Thyroid gland (tissue), 4 donors: Measurements from ENCODE around the gene CEMIP2. TPM values are rescaled to one million over a fixed set of nuclear protein-coding genes. Genes with fewer than 3 reads are reported as not detected.

ENCODE experiments used
- DNase-seq, 2 donors: peaks; one replicate each; pipeline ENCODE4 v3.0.0-alpha.2; 2019
- H3K27ac ChIP-seq, 3 donors: fragments of 200-600 bp; sonication (generic); 1 replicate in 2 of 3; 2 replicates in 1 of 3; pipeline ENCODE4 v1.5.1; 2016 to 2019; ENCODE audit warnings: mild to moderate bottlenecking in 1 of 3, moderate library complexity in 1 of 3
- H3K27me3 ChIP-seq: fragments of 200-600 bp; sonication (generic); one replicate; pipeline ENCODE4 v1.5.1; 2019
- H3K36me3 ChIP-seq, 2 donors: fragments of 200-600 bp; sonication (generic); one replicate each; pipeline ENCODE4 v1.5.1; 2016 to 2019
- H3K4me1 ChIP-seq, 2 donors: fragments of 200-600 bp; sonication (generic); one replicate each; pipeline ENCODE4 v1.5.1; 2017 to 2019
- H3K4me3 ChIP-seq, 3 donors: fragments of 200-600 bp; sonication (generic); replicated peaks in 1 of 3; 1 replicate in 2 of 3; 2 replicates in 1 of 3; pipeline ENCODE4 v1.5.1; 2016; ENCODE audit warnings: mild to moderate bottlenecking in 1 of 3
- H3K9me3 ChIP-seq: fragments of 200-600 bp; sonication (generic); one replicate; pipeline ENCODE4 v1.5.1; 2017
- POLR2A ChIP-seq, 2 donors: fragments of 450-650 bp; IDR thresholded peaks; one replicate each; pipeline ENCODE4 v1.6.1; 2017; ENCODE audit warnings: antibody characterized with exemption in 2 of 2, mild to moderate bottlenecking in 2 of 2, moderate library complexity in 1 of 2
- WGBS, 2 donors: methylation state at CpG; one replicate each; pipeline ENCODE4 v1.1.5; 2017; 5-methylcytosine and 5-hydroxymethylcytosine counted together
- intact Hi-C: fragments of 100-400 bp; cut with DNase I; formaldehyde crosslinking; loops from one replicate; pipeline ENCODE4 v1.15.1; 2023
- total RNA-seq, 4 donors: library from RNA; depleted of rRNA; stranded (reverse); fragments of >200 nt; gene quantifications; one replicate each; pipeline ENCODE4 v1.2.3, GENCODE V29; 2016
- TF ChIP-seq, protein P1 (sequence below), 6 experiments: fragments of 200-600 bp in 3 of 6; fragments of 450-650 bp in 3 of 6; sonication (generic) in 3 of 6; IDR thresholded peaks; one replicate each; pipeline ENCODE4 v1.5.1; 2016 to 2019; ENCODE audit warnings: antibody characterized with exemption in 6 of 6, mild to moderate bottlenecking in 2 of 6, inconsistent platforms in 1 of 6, moderate library complexity in 1 of 6

Gene CEMIP2
- total RNA-seq, 4 donors from 2014 or later, result 29.6 to 111 (median 34.0) TPM

DNA sequence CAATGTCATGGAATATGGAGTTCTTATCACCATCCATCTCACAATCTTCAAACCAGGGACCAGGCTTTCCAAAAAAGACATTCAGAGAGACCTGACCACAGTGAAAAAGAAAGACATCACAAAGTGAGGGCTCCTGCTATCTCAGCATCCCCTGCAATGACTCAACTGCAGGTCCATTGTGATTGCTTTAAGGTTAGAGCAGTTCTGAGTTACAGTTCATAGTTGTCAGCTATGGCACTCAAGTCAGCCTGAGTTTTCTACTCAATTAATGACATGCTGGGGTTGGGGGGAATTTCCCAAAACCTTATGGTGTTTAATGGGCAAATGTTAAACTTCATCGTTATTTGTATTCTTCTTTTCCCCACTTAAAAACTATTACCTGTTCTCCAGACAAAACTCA is 58.9 kb downstream of the CEMIP2 start:
- no peak for DNase-seq
- Histone ChIP-seq H3K27me3 (no peaks in the 10 kb centered on the region), H3K36me3 (peaks cover 32 to 37% of the 10 kb centered on the region in 2 donors), H3K27ac (no peak overlapping the region), H3K9me3 (no peaks in the 10 kb centered on the region), H3K4me3 (no peak overlapping the region), H3K4me1 (peaks cover 0 to 6% of the 10 kb centered on the region in 2 donors)
- intact Hi-C loops, result no loop called here
- TF ChIP-seq POLR2A (IDR thresholded peaks at IDR 0.05), result no peak
- TF ChIP-seq, protein P1, sequence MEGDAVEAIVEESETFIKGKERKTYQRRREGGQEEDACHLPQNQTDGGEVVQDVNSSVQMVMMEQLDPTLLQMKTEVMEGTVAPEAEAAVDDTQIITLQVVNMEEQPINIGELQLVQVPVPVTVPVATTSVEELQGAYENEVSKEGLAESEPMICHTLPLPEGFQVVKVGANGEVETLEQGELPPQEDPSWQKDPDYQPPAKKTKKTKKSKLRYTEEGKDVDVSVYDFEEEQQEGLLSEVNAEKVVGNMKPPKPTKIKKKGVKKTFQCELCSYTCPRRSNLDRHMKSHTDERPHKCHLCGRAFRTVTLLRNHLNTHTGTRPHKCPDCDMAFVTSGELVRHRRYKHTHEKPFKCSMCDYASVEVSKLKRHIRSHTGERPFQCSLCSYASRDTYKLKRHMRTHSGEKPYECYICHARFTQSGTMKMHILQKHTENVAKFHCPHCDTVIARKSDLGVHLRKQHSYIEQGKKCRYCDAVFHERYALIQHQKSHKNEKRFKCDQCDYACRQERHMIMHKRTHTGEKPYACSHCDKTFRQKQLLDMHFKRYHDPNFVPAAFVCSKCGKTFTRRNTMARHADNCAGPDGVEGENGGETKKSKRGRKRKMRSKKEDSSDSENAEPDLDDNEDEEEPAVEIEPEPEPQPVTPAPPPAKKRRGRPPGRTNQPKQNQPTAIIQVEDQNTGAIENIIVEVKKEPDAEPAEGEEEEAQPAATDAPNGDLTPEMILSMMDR (IDR thresholded peaks at IDR 0.05), result no peak
- WGBS, 2 donors, result 86 to 100% methylated on average over 1 of the region's 1 CpG

DNA sequence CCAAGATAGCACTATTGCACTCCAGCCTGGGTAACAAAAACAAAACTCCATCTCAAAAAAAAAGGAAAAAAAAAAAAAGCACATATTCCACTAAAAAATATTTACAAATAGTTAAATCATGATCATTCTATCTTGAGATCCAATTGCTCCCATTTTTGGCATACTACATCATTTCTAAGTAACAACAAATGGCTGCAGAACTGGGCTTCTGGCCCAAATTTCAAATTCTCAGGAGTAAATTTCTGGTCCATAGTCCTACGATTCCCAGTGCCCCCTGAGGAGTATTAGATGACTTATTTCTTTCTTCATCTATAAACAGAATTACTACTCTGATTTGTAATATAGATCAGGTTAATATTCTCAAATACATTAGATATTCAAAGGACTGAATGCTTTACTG is 62.1 kb downstream of the CEMIP2 start:
- H3K4me3 ChIP-seq, result no peak overlapping the region
- no peak for DNase-seq
- no peaks in the 10 kb centered on the region for H3K9me3 ChIP-seq
- peaks cover 0 to 15% of the 10 kb centered on the region in 2 donors for H3K4me1 ChIP-seq
- TF ChIP-seq POLR2A (IDR thresholded peaks at IDR 0.05), result no peak
- TF ChIP-seq, protein P1 (IDR thresholded peaks at IDR 0.05), result no peak
- intact Hi-C loops, result no loop called here
- no peaks in the 10 kb centered on the region for H3K27me3 ChIP-seq
- H3K27ac ChIP-seq, result no peak overlapping the region
- WGBS, 2 donors, result 70 to 73% methylated on average over 1 of the region's 1 CpG
- peaks cover 22 to 28% of the 10 kb centered on the region in 2 donors for H3K36me3 ChIP-seq

DNA sequence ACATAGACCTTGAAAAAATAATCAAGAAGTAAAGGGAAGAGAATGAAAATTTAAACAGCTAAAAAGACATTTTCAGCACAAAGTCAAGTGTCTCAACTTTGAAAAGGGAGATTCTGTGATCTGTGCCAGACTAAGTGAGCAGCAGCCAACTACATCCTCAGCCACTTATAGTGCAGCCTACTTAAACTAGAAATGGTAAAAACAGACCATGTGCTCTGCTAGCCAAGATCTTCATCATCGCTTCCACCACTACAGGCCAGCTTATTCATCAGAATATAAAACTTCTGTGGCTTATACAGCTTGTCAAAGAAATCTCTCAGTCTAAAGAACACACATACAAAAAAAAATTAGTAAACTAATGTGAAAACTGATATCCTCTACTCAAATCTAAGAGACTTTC is 63.5 kb downstream of the CEMIP2 start:
- peak; percentile 43 to 44 for DNase-seq
- Histone ChIP-seq H3K27ac (peak overlapping the region in 1 of 3 donors; percentile 3), H3K4me3 (no peak overlapping the region), H3K4me1 (peaks cover 0 to 15% of the 10 kb centered on the region in 2 donors), H3K27me3 (no peaks in the 10 kb centered on the region), H3K9me3 (no peaks in the 10 kb centered on the region), H3K36me3 (peaks cover 18 to 32% of the 10 kb centered on the region in 2 donors)
- intact Hi-C loops, result no loop called here
- WGBS, 2 donors, result 60% methylated on average over 1 of the region's 1 CpG
- no peak for TF ChIP-seq POLR2A (IDR thresholded peaks at IDR 0.05)
- TF ChIP-seq, protein P1 (IDR thresholded peaks at IDR 0.05), result no peak

DNA sequence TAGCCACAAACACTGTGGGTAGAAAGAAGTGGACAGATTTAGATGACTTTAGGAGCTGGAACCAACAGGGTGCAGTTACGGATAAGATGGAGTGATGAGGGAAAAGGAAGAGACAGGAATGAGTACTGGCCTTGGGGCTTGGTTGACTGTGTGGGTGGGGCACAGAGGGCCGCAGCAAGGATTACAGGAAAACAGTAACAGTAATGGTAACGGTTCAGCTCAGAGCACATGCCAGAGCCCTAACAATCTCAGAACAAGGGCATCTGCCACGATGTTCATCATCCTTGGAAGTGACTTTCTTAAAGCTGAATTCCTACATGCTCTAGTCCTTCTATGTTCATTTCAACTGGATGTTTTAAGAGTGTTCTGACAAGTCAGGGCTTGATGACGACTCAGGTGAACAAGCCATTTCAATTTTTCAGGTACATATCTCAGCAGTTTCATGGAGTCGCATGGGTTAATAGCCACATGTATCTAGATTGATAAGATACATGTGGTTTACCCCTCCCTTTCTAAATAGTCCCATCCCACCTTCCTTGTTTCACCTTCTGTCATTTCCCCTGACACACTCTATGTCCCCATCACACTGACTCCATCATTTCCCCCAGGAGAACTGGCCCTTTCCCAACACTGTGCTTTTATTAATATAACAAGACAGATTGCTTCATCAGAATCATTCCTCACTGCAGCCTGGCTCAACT is 65.0 kb downstream of the CEMIP2 start:
- Histone ChIP-seq H3K9me3 (no peaks in the 10 kb centered on the region), H3K36me3 (peaks cover 10 to 23% of the 10 kb centered on the region in 2 donors), H3K4me1 (peaks cover 0 to 15% of the 10 kb centered on the region in 2 donors), H3K27me3 (no peaks in the 10 kb centered on the region), H3K4me3 (no peak overlapping the region), H3K27ac (no peak overlapping the region)
- no peak for DNase-seq
- intact Hi-C loops, result no loop called here
- WGBS, 2 donors, result 95 to 96% methylated on average over 6 of the region's 6 CpGs
- no peak for TF ChIP-seq POLR2A (IDR thresholded peaks at IDR 0.05)
- TF ChIP-seq, protein P1 (IDR thresholded peaks at IDR 0.05), result no peak

DNA sequence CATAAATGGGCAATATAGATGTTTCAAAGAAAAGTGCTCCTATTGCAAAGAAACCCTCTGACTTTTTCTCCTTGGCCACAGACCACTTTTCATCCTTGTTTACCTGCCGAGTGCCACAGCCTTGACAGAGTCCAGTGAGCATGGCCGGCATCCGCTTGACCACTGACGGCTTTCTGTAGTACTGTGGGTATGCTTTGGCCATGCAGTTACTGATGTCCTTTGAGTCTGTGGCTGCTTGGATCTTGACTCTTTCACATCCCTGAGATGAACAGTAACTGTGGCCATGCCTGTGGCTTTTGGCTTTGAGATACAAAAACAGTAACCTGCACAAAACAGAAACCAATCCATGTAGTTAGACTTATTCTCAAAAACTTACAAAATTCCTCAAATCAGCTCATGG is 70.4 kb downstream of the CEMIP2 start:
- Histone ChIP-seq H3K4me1 (no peaks in the 10 kb centered on the region), H3K27me3 (no peaks in the 10 kb centered on the region), H3K9me3 (no peaks in the 10 kb centered on the region), H3K36me3 (peaks cover 12 to 13% of the 10 kb centered on the region in 2 donors), H3K27ac (no peak overlapping the region), H3K4me3 (no peak overlapping the region)
- 89 to 96% methylated on average over 4 of the region's 4 CpGs for WGBS, 2 donors
- TF ChIP-seq POLR2A (IDR thresholded peaks at IDR 0.05), result no peak
- TF ChIP-seq, protein P1 (IDR thresholded peaks at IDR 0.05), result no peak
- intact Hi-C loops, result no loop called here
- no peak for DNase-seq
